GM12872 (cell line): ENCODE results near the gene MLKL.

Experiments
- CTCF ChIP-seq: IDR thresholded peaks from 3 replicates; pipeline ENCODE4 v1.5.1; 2011; ENCODE audit warnings: low read depth, mild to moderate bottlenecking, low read length, moderate library complexity; ENCODE audit not compliant: insufficient read depth

Gene MLKL

GRCh38 chr16:74691093-74691855 is 9.4 kb downstream of the MLKL start:
- TF ChIP-seq CTCF, result no peak

- no peak for TF ChIP-seq CTCF
Observed at GRCh38 chr16:74682556-74682955, 18.1 kb downstream of the MLKL start.

- no peak for TF ChIP-seq CTCF
Observed at GRCh38 chr16:74680681-74681080, 20.0 kb downstream of the MLKL start.

GRCh38 chr16:74679983-74680382 is 20.7 kb downstream of the MLKL start:
- no peak for TF ChIP-seq CTCF

DNA sequence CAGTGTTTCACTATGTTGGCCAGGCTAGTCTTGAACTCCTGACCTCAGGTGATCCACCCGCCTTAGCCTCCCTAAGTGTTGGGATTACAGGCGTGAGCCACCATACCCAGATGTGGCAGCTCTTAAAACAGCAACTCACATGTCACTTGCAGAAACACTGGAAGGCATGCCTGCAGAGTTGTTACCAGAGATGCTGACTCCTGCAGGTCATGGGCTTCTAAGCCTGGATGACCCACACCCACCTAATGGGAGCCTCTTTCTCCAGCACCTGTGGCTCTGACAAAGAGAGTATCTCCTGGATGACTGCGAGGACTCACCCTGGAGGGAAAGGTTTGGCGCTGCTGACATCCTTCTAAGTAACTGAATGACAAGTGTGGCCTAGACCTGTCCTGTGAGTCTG is 22.8 kb downstream of the MLKL start:
- no peak for TF ChIP-seq CTCF

DNA sequence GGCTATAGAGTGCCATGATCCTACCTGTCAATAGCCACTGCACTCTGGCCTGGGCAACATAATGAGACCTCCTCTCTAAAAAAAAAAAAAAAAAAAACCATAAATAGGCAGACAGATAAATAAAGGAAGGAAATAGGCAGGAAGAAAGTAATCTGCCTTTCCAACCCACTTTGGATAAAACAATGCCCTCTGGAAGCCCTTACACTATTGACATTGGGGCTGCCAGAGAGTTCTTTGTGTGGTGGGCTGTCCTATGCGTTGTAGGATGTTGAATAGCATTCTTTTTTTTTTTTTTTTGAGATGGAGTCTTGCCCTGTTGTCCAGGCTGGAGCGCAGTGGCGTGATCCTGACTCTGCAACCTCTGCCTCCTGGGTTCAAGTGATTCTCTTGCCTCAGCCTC is 26.8 kb downstream of the MLKL start:
- TF ChIP-seq CTCF, result no peak

- TF ChIP-seq CTCF, result no peak
Observed at GRCh38 chr16:74667255-74667700, 33.4 kb downstream of the MLKL start.
